ENCODE data around the gene ZFYVE26.
"Not testable (repeated sequence)": the region's sequence is repeated elsewhere in the genome, so short reads cannot be mapped to it uniquely, and the experiment has no call there.

The ZFYVE26 gene

DNA sequence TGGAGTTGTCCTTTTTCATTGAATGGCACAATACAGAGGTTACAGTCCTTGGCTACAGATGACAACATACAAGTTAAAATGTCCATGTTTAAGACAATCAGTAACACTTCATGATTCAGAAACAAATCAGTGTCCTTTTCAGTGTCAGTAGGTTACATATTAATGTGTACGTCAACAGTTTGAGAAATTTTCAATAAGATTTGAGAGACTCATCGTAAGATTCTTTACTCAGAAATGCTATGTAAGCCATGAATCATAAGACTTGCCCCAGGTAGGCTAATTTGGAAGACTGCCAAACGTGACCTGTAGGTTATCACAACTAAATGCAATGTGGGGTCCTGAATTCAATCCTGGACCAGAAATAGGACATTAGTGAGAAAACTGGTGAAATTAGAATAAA, 111.2 kb downstream of the ZFYVE26 start:
- Histone ChIP-seq H3K27ac (ENCODE audit: low read length) (no peak overlapping the region), H3K4me1 (ENCODE audit: control insufficient read depth, insufficient read depth, low read length) (no peaks in the 10 kb centered on the region), H3K36me3 (ENCODE audit: control insufficient read depth in 2 of 2, insufficient read depth in 2 of 2, low read length in 2 of 2) (no peaks in the 10 kb centered on the region), H3K4me3 (ENCODE audit: low read length in 2 of 2) (no peak overlapping the region), H3K27me3 (ENCODE audit: control insufficient read depth in 1 of 2, insufficient read depth in 2 of 2, low read length in 2 of 2) (no peaks in the 10 kb centered on the region), H3K9ac (ENCODE audit: low read length in 2 of 2) (no peak overlapping the region), H3K9me3 (ENCODE audit: control insufficient read depth in 2 of 2, low read length in 2 of 2) (no peaks in the 10 kb centered on the region)

GRCh38 chr14:67704484-67705089, 111.8 kb downstream of the ZFYVE26 start:
- Histone ChIP-seq H3K4me1 (ENCODE audit: control insufficient read depth, insufficient read depth, low read length) (no peaks in the 10 kb centered on the region), H3K4me3 (ENCODE audit: low read length in 2 of 2) (no peak overlapping the region), H3K36me3 (ENCODE audit: control insufficient read depth in 2 of 2, insufficient read depth in 2 of 2, low read length in 2 of 2) (no peaks in the 10 kb centered on the region), H3K9me3 (ENCODE audit: control insufficient read depth in 2 of 2, low read length in 2 of 2) (no peaks in the 10 kb centered on the region), H3K9ac (ENCODE audit: low read length in 2 of 2) (no peak overlapping the region), H3K27me3 (ENCODE audit: control insufficient read depth in 1 of 2, insufficient read depth in 2 of 2, low read length in 2 of 2) (no peaks in the 10 kb centered on the region), H3K27ac (ENCODE audit: low read length) (no peak overlapping the region)

GRCh38 chr14:67703997-67704396, 112.4 kb downstream of the ZFYVE26 start:
- H3K4me1 ChIP-seq (ENCODE audit: control insufficient read depth, insufficient read depth, low read length): no peaks in the 10 kb centered on the region
- no peaks in the 10 kb centered on the region for H3K36me3 ChIP-seq (ENCODE audit: control insufficient read depth in 2 of 2, insufficient read depth in 2 of 2, low read length in 2 of 2)
- no peak overlapping the region for H3K4me3 ChIP-seq (ENCODE audit: low read length in 2 of 2)
- no peaks in the 10 kb centered on the region for H3K9me3 ChIP-seq (ENCODE audit: control insufficient read depth in 2 of 2, low read length in 2 of 2)
- no peak overlapping the region for H3K9ac ChIP-seq (ENCODE audit: low read length in 2 of 2)
- H3K27me3 ChIP-seq (ENCODE audit: control insufficient read depth in 1 of 2, insufficient read depth in 2 of 2, low read length in 2 of 2): no peaks in the 10 kb centered on the region
- H3K27ac ChIP-seq (ENCODE audit: low read length): no peak overlapping the region

- H3K4me1 ChIP-seq (ENCODE audit: control insufficient read depth, insufficient read depth, low read length); H3K9ac ChIP-seq (ENCODE audit: low read length in 2 of 2); H3K27me3 ChIP-seq (ENCODE audit: control insufficient read depth in 1 of 2, insufficient read depth in 2 of 2, low read length in 2 of 2); H3K36me3 ChIP-seq (ENCODE audit: control insufficient read depth in 2 of 2, insufficient read depth in 2 of 2, low read length in 2 of 2); H3K4me3 ChIP-seq (ENCODE audit: low read length in 2 of 2); H3K27ac ChIP-seq (ENCODE audit: low read length); H3K9me3 ChIP-seq (ENCODE audit: control insufficient read depth in 2 of 2, low read length in 2 of 2): not testable (repeated sequence)
These were observed 114.9 kb downstream of the ZFYVE26 start, which contains the start of gene RDH12 for GRCh38 chr14:67701492-67701891. Gene RDH12, plus strand, starts transcription at chr14:67701886. Its CDS starts 20,757 bp downstream, at chr14:67722643.

DNA sequence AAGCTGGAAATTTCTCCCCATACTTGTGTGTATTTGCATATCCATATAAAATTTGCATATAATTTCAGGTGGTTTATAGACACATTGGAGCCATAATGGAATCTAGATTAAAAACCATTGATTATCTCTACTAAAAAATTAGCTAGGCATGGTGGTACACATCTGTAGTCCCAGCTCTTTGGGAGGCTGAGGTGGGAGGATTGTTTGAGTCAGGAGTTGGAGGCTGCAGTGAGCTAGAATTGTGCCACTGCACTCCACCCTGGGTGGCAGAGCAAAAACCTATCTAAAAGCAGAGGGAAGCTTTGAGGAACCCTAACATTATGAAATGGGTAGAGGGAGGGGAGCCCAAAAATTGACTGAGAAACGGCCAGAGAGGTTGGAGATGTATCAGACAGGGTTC, 118.2 kb downstream of the ZFYVE26 start:
- peaks cover 10% of the 10 kb centered on the region for H3K4me1 ChIP-seq (ENCODE audit: control insufficient read depth, insufficient read depth, low read length)
- H3K4me3 ChIP-seq (ENCODE audit: low read length in 2 of 2): no peak overlapping the region
- no peaks in the 10 kb centered on the region for H3K36me3 ChIP-seq (ENCODE audit: control insufficient read depth in 2 of 2, insufficient read depth in 2 of 2, low read length in 2 of 2)
- no peaks in the 10 kb centered on the region for H3K9me3 ChIP-seq (ENCODE audit: control insufficient read depth in 2 of 2, low read length in 2 of 2)
- H3K27me3 ChIP-seq (ENCODE audit: control insufficient read depth in 1 of 2, insufficient read depth in 2 of 2, low read length in 2 of 2): no peaks in the 10 kb centered on the region
- H3K27ac ChIP-seq (ENCODE audit: low read length): no peak overlapping the region
- no peak overlapping the region for H3K9ac ChIP-seq (ENCODE audit: low read length in 2 of 2)

DNA sequence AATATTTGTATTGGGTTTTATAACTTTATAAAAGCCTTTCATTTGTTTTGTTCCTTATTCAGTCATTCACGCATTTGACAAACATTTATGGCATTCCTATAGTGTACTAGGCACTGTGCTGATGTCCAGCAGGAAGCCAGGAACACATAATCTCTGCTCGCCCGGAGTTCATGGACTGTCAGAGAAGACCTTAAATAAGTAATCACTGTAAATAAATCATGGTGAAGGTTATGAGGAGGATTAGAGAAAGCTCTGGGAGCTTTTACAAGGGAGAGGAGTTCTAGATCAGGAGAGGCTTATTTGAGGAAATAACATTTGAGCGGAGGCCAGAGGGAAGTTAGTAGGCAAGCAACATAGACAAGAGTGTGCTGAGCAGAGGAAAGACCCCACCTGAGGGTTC, 119.4 kb downstream of the ZFYVE26 start:
- no peak overlapping the region for H3K9ac ChIP-seq (ENCODE audit: low read length in 2 of 2)
- H3K9me3 ChIP-seq (ENCODE audit: control insufficient read depth in 2 of 2, low read length in 2 of 2): no peaks in the 10 kb centered on the region
- no peak overlapping the region for H3K27ac ChIP-seq (ENCODE audit: low read length)
- H3K4me3 ChIP-seq (ENCODE audit: low read length in 2 of 2): no peak overlapping the region
- H3K4me1 ChIP-seq (ENCODE audit: control insufficient read depth, insufficient read depth, low read length): peaks cover 15% of the 10 kb centered on the region
- H3K27me3 ChIP-seq (ENCODE audit: control insufficient read depth in 1 of 2, insufficient read depth in 2 of 2, low read length in 2 of 2): no peaks in the 10 kb centered on the region
- peaks cover under 1% of the 10 kb centered on the region in 2 donors for H3K36me3 ChIP-seq (ENCODE audit: control insufficient read depth in 2 of 2, insufficient read depth in 2 of 2, low read length in 2 of 2)

Data from stomach smooth muscle (tissue), 2 donors.